PC-3 (cell line): ENCODE measurements around the gene IL3. TPM values are rescaled to one million over a fixed set of nuclear protein-coding genes. Genes with fewer than 3 reads are reported as not detected.
A peak's percentile ranks its signal among the peaks of the same experiment; 100 is the strongest.

ENCODE experiments used
- ATAC-seq: fragments of 200-7000 bp; cut with Tn5 transposase; 2 replicates; pipeline ENCODE4 v1.9.1; 2020; ENCODE audit warnings: mild to moderate bottlenecking, moderate library complexity
- BruUV-seq: library from RNA; stranded (reverse); fragments of 400-500 nt; replicated peaks from 2 replicates; lab custom pipeline; 2021; lab: Mats Ljungman, UMichigan
- CTCF ChIA-PET: fragments of 300-600 bp; sonication (Branson Sonifier 250); formaldehyde crosslinking; loops from one replicate; lab custom pipeline; 2022; ENCODE audit warnings: antibody characterized with exemption; lab: Charles Lee
- POLR2A ChIA-PET: fragments of 300-600 bp; sonication (Branson Sonifier 250); formaldehyde crosslinking; loops from one replicate; lab custom pipeline; 2022; ENCODE audit warnings: antibody characterized with exemption; ENCODE audit not compliant: unreplicated experiment; lab: Charles Lee
- DNase-seq: peaks from one replicate; pipeline ENCODE4 v3.0.0-alpha.2; 2015
- H2AFZ ChIP-seq: fragments of 300-600 bp; sonication (generic); 2 replicates; pipeline ENCODE4 v1.6.0; 2016; ENCODE audit warnings: antibody characterized with exemption, low read length
- H3F3A ChIP-seq: fragments of 300-600 bp; sonication (generic); one replicate; pipeline ENCODE4 v1.6.0; 2017; ENCODE audit warnings: antibody characterized with exemption, low read length, control low read depth, mild to moderate bottlenecking; ENCODE audit not compliant: unreplicated experiment
- H3K27ac ChIP-seq: fragments of 300-600 bp; sonication (generic); 2 replicates; pipeline ENCODE4 v1.5.1; 2016; ENCODE audit warnings: mild to moderate bottlenecking, low read length
- H3K27me3 ChIP-seq: fragments of 300-600 bp; sonication (generic); 2 replicates; pipeline ENCODE4 v1.6.1; 2016; ENCODE audit warnings: low read length, mixed read lengths
- H3K36me3 ChIP-seq: fragments of 300-600 bp; sonication (generic); 2 replicates; pipeline ENCODE4 v1.6.1; 2016; ENCODE audit warnings: low read depth, mixed run types, low read length, mixed read lengths
- H3K4me1 ChIP-seq: fragments of 300-600 bp; sonication (generic); 2 replicates; pipeline ENCODE4 v1.5.1; 2016; ENCODE audit warnings: low read length; ENCODE audit not compliant: insufficient read depth
- H3K4me2 ChIP-seq: fragments of 300-600 bp; sonication (generic); 2 replicates; pipeline ENCODE4 v1.6.0; 2016; ENCODE audit warnings: low read length
- H3K4me3 ChIP-seq: fragments of 300-600 bp; sonication (generic); 2 replicates; pipeline ENCODE4 v1.5.1; 2016; ENCODE audit warnings: mild to moderate bottlenecking, low read length, mixed read lengths
- H3K79me2 ChIP-seq: fragments of 300-600 bp; sonication (generic); 2 replicates; pipeline ENCODE4 v1.6.1; 2017; ENCODE audit warnings: low read length, mixed read lengths
- H3K9ac ChIP-seq: fragments of 300-600 bp; sonication (generic); 2 replicates; pipeline ENCODE4 v1.6.0; 2016; ENCODE audit warnings: mild to moderate bottlenecking, low read length
- H3K9me2 ChIP-seq: fragments of 300-600 bp; sonication (generic); replicated peaks from 2 replicates; pipeline ENCODE4 v1.6.1; 2016; ENCODE audit warnings: mixed run types, low read length, mixed read lengths
- H3K9me3 ChIP-seq: fragments of 300-600 bp; sonication (generic); 2 replicates; pipeline ENCODE4 v1.6.1; 2016; ENCODE audit warnings: low read length, mixed read lengths
- H4K20me1 ChIP-seq: fragments of 300-600 bp; sonication (generic); 2 replicates; pipeline ENCODE4 v1.6.1; 2016; ENCODE audit warnings: low read length, mixed read lengths
- EZH2 ChIP-seq: fragments of 300-600 bp; sonication (generic); IDR thresholded peaks from one replicate; pipeline ENCODE4 v1.6.1; 2017; ENCODE audit warnings: antibody characterized with exemption, mild to moderate bottlenecking, low read length; ENCODE audit not compliant: unreplicated experiment
- EZH2phosphoT487 ChIP-seq: fragments of 300-600 bp; sonication (generic); IDR thresholded peaks from 2 replicates; pipeline ENCODE4 v1.6.1; 2018; ENCODE audit warnings: mild to moderate bottlenecking, antibody characterized with exemption, low read length, borderline replicate concordance
- intact Hi-C: fragments of 100-400 bp; cut with micrococcal nuclease; formaldehyde crosslinking; loops from 2 replicates; pipeline ENCODE4 v1.9.0; 2023
- total RNA-seq: library from RNA; depleted of rRNA; stranded (reverse); fragments of >200 nt; gene quantifications from 2 replicates; pipeline ENCODE4 v1.2.3, GENCODE V29; 2014
- TF ChIP-seq, protein P1 (sequence below): fragments of 300-600 bp; sonication (generic); conservative IDR thresholded peaks from 2 replicates; pipeline ENCODE4 v1.5.1; 2017; ENCODE audit warnings: antibody characterized with exemption, low read depth, mild to moderate bottlenecking, low read length

Gene IL3
- total RNA-seq, 1 experiment from 2014 or later, result not detected

DNA sequence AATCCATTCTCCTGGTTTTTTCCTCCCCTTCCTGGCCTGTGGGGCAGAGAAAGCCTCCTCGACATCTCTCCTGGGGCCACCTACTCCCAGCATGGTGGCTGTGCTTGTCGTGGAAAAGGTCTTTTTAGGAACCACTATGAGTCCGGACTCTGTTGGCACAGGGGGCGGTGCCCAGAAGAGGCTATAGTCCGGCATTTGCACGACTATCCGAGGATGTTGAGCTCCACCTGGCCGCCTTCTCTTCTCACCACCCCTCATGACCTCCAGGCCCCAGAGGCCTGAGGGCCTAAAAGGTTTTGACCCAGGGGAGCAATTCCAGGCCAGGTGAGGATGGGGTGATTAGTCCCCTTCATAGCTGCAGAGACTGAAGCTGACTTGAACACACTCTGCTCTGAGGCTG, 27.2 kb downstream of the IL3 start:
- H3K4me3 ChIP-seq, result no peak overlapping the region
- ATAC-seq (no peak), DNase-seq (no peak)
- H3K9ac ChIP-seq, result no peak overlapping the region
- intact Hi-C loops, result no loop called here
- no peaks in the 10 kb centered on the region for H3K9me2 ChIP-seq
- H2AFZ ChIP-seq, result no peak overlapping the region
- TF ChIP-seq EZH2phosphoT487 (no peak), EZH2 (no peak)
- TF ChIP-seq, protein P1, sequence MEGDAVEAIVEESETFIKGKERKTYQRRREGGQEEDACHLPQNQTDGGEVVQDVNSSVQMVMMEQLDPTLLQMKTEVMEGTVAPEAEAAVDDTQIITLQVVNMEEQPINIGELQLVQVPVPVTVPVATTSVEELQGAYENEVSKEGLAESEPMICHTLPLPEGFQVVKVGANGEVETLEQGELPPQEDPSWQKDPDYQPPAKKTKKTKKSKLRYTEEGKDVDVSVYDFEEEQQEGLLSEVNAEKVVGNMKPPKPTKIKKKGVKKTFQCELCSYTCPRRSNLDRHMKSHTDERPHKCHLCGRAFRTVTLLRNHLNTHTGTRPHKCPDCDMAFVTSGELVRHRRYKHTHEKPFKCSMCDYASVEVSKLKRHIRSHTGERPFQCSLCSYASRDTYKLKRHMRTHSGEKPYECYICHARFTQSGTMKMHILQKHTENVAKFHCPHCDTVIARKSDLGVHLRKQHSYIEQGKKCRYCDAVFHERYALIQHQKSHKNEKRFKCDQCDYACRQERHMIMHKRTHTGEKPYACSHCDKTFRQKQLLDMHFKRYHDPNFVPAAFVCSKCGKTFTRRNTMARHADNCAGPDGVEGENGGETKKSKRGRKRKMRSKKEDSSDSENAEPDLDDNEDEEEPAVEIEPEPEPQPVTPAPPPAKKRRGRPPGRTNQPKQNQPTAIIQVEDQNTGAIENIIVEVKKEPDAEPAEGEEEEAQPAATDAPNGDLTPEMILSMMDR, result no peak
- H3K79me2 ChIP-seq, result no peaks in the 10 kb centered on the region
- BruUV-seq, result no TSS peak
- no peaks in the 10 kb centered on the region for H3F3A ChIP-seq
- H3K4me2 ChIP-seq, result no peak overlapping the region
- H3K9me3 ChIP-seq, result no peaks in the 10 kb centered on the region
- H3K27me3 ChIP-seq, result no peaks in the 10 kb centered on the region
- H3K36me3 ChIP-seq, result no peaks in the 10 kb centered on the region
- POLR2A ChIA-PET, result no interaction called here
- no peaks in the 10 kb centered on the region for H4K20me1 ChIP-seq
- peaks cover 37% of the 10 kb centered on the region for H3K4me1 ChIP-seq
- H3K27ac ChIP-seq, result no peak overlapping the region
- CTCF ChIA-PET, result no interaction called here

DNA sequence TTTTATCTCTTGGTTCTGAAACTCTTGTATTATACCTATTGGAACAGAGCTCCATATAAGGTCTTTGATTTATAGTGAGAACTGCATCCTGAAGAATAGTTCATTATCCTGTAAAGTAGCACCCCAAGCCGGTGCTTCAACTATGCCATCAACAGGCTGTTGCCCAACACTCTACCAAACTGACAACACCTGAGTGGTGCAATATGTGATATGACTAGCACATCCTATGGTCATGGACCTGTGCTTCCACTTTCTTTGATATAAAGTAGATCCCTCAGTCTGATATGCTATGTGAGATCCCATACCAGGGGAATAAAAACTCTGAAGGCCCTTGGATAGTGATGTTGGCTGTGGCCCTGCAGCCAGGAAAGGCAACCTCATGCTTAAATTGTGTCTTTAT, 28.9 kb downstream of the IL3 start:
- ChIA-PET POLR2A (no interaction called here), CTCF (no interaction called here)
- no peak for TF ChIP-seq EZH2phosphoT487
- TF ChIP-seq, protein P1, result no peak
- no peak for TF ChIP-seq EZH2
- Histone ChIP-seq H3K27ac (peak overlapping the region; percentile 79), H3K9me2 (no peaks in the 10 kb centered on the region), H3K4me3 (no peak overlapping the region), H3K4me2 (no peak overlapping the region), H3K4me1 (peaks cover 50% of the 10 kb centered on the region), H3K79me2 (no peaks in the 10 kb centered on the region), H3K9me3 (no peaks in the 10 kb centered on the region), H3F3A (no peaks in the 10 kb centered on the region), H3K36me3 (no peaks in the 10 kb centered on the region), H4K20me1 (no peaks in the 10 kb centered on the region), H3K27me3 (no peaks in the 10 kb centered on the region), H2AFZ (no peak overlapping the region), H3K9ac (no peak overlapping the region)
- intact Hi-C loops, result no loop called here
- DNase-seq (no peak), ATAC-seq (no peak)
- BruUV-seq, result no TSS peak

DNA sequence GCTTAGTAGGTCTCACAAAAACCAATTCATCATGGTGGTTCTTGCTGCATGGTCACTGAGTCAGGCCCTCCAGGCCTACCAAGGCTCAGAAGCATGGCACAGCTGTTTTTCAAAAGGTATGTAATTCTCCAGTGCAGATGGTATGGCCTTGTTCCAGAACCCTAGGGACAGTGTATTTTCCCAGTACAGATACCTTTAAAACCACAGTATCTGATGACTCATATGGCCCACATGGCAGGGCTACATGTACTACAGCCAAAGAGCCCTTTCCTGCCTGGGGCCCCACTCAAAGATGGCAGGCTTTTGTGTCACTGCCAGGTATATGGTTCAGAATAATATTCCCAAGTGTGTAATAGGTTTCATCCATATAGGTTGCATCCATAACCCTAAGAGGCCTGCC, 29.7 kb downstream of the IL3 start:
- DNase-seq, result peak; percentile 89
- BruUV-seq, result no TSS peak
- H3K36me3 ChIP-seq, result no peaks in the 10 kb centered on the region
- H3K9me3 ChIP-seq, result no peaks in the 10 kb centered on the region
- no peaks in the 10 kb centered on the region for H3K9me2 ChIP-seq
- CTCF ChIA-PET, result no interaction called here
- no peak for TF ChIP-seq EZH2phosphoT487
- TF ChIP-seq EZH2, result no peak
- TF ChIP-seq, protein P1, result no peak
- peak overlapping the region; percentile 79 for H3K27ac ChIP-seq
- H2AFZ ChIP-seq, result no peak overlapping the region
- peaks cover 54% of the 10 kb centered on the region for H3K4me1 ChIP-seq
- peak overlapping the region; percentile 23; the same call in 1 of the 2 replicates for H3K9ac ChIP-seq
- intact Hi-C loops, result no loop called here
- 0 out of 2 replicates have a peak overlapping the region, but pooled peaks have one; percentile 20 for H3K4me2 ChIP-seq
- H3K79me2 ChIP-seq, result no peaks in the 10 kb centered on the region
- peak; percentile 17; the same call in 1 of the 2 replicates for ATAC-seq
- no peak overlapping the region for H3K4me3 ChIP-seq
- POLR2A ChIA-PET, result no interaction called here
- no peaks in the 10 kb centered on the region for H3K27me3 ChIP-seq
- no peaks in the 10 kb centered on the region for H3F3A ChIP-seq
- H4K20me1 ChIP-seq, result no peaks in the 10 kb centered on the region
